NCI-H2081 treated with DMSO at 0.1 percent for 48 hours (cell line): Measurements from ENCODE around the gene TMEM179B.
A peak's percentile ranks its signal among the peaks of the same experiment; 100 is the strongest.

ENCODE experiments used
- DNase-seq: peaks from one replicate; lab custom pipeline; 2025; lab: John Stamatoyannopoulos, UW

Gene TMEM179B

GRCh38 chr11:62832336-62833234 is 45.4 kb downstream of the TMEM179B start, which contains the start of gene TEX54:
Gene TEX54, minus strand, starts transcription at chr11:62832841.
- DNase-seq, result no peak

GRCh38 chr11:62835336-62835735 is 48.1 kb downstream of the TMEM179B start:
- no peak for DNase-seq

- peak; percentile 32 for DNase-seq
Measured at GRCh38 chr11:62839050-62839945, 52.1 kb downstream of the TMEM179B start, which contains the start of gene WDR74. Gene WDR74, minus strand, starts transcription at chr11:62839590. Its CDS starts 20 bp downstream, at chr11:62839570.
